ENCODE data around the gene PCNX1.

PCNX1 gene

GRCh38 chr14:70916300-70916699, 9.0 kb downstream of the PCNX1 start:
- TF ChIP-seq REST (IDR thresholded peaks at IDR 0.05; ENCODE audit: insufficient read depth in 1 of 2, low read depth in 2 of 2, low read length in 2 of 2), result no peak
- TF ChIP-seq SIN3A (IDR thresholded peaks at IDR 0.05; ENCODE audit: borderline replicate concordance, insufficient read depth, low read length), result no peak
- no peak for TF ChIP-seq POLR2AphosphoS5 (IDR thresholded peaks at IDR 0.05; ENCODE audit: low read depth, low read length)

- no peak for TF ChIP-seq POLR2AphosphoS5 (IDR thresholded peaks at IDR 0.05; ENCODE audit: low read depth, low read length)
- TF ChIP-seq FOXP2 (optimal IDR thresholded peaks at IDR 0.05; ENCODE audit: borderline replicate concordance, extremely low read depth, extremely low read length, insufficient read depth), result no peak
- TF ChIP-seq REST (IDR thresholded peaks at IDR 0.05; ENCODE audit: insufficient read depth in 1 of 2, low read depth in 2 of 2, low read length in 2 of 2), result no peak
- no peak for TF ChIP-seq SIN3A (IDR thresholded peaks at IDR 0.05; ENCODE audit: borderline replicate concordance, insufficient read depth, low read length)
- TF ChIP-seq TAF1 (IDR thresholded peaks at IDR 0.05; ENCODE audit: borderline replicate concordance, insufficient read depth, low read length), result no peak
Observed at GRCh38 chr14:70916799-70917198, 9.5 kb downstream of the PCNX1 start.

GRCh38 chr14:70917633-70918032, 10.4 kb downstream of the PCNX1 start:
- no peak for TF ChIP-seq SIN3A (IDR thresholded peaks at IDR 0.05; ENCODE audit: borderline replicate concordance, insufficient read depth, low read length)
- no peak for TF ChIP-seq TAF1 (IDR thresholded peaks at IDR 0.05; ENCODE audit: borderline replicate concordance, insufficient read depth, low read length)
- TF ChIP-seq REST (IDR thresholded peaks at IDR 0.05; ENCODE audit: insufficient read depth in 1 of 2, low read depth in 2 of 2, low read length in 2 of 2), result no peak
- TF ChIP-seq POLR2AphosphoS5 (IDR thresholded peaks at IDR 0.05; ENCODE audit: low read depth, low read length), result no peak
- no peak for TF ChIP-seq FOXP2 (optimal IDR thresholded peaks at IDR 0.05; ENCODE audit: borderline replicate concordance, extremely low read depth, extremely low read length, insufficient read depth)

- TF ChIP-seq REST (IDR thresholded peaks at IDR 0.05; ENCODE audit: insufficient read depth in 1 of 2, low read depth in 2 of 2, low read length in 2 of 2) (no peak), SIN3A (IDR thresholded peaks at IDR 0.05; ENCODE audit: borderline replicate concordance, insufficient read depth, low read length) (no peak), FOXP2 (optimal IDR thresholded peaks at IDR 0.05; ENCODE audit: borderline replicate concordance, extremely low read depth, extremely low read length, insufficient read depth) (no peak), POLR2AphosphoS5 (IDR thresholded peaks at IDR 0.05; ENCODE audit: low read depth, low read length) (no peak), TAF1 (IDR thresholded peaks at IDR 0.05; ENCODE audit: borderline replicate concordance, insufficient read depth, low read length) (no peak)
Observed at GRCh38 chr14:70919774-70920173, 12.5 kb downstream of the PCNX1 start.

GRCh38 chr14:70920608-70921007, 13.3 kb downstream of the PCNX1 start:
- TF ChIP-seq POLR2AphosphoS5 (IDR thresholded peaks at IDR 0.05; ENCODE audit: low read depth, low read length) (no peak), REST (IDR thresholded peaks at IDR 0.05; ENCODE audit: insufficient read depth in 1 of 2, low read depth in 2 of 2, low read length in 2 of 2) (no peak), TAF1 (IDR thresholded peaks at IDR 0.05; ENCODE audit: borderline replicate concordance, insufficient read depth, low read length) (no peak)

All from PFSK-1 (cell line).